Immature natural killer cell (primary cell): Measurements from ENCODE around the gene BMERB1. TPM values are rescaled to one million over a fixed set of nuclear protein-coding genes. Genes with fewer than 3 reads are reported as not detected.
"Not testable (repeated sequence)": the region's sequence is repeated elsewhere in the genome, so short reads cannot be mapped to it uniquely, and the experiment has no call there.

ENCODE experiments used
- DNase-seq, 3 donors: peaks; one replicate each; pipeline ENCODE4 v3.0.0; 2022; ENCODE audit warnings: mixed read lengths in 1 of 3
- H3K27ac Mint-ChIP-seq, 6 donors: one replicate each; pipeline ENCODE4 v1.8.0; 2020; ENCODE audit warnings: mixed read lengths in 6 of 6, mild to moderate bottlenecking in 5 of 6, inconsistent platforms in 4 of 6, moderate library complexity in 3 of 6
- H3K27me3 Mint-ChIP-seq, 3 donors: one replicate each; pipeline ENCODE4 v1.8.0; 2020 to 2021; ENCODE audit warnings: low read depth in 3 of 3, mild to moderate bottlenecking in 3 of 3, mixed read lengths in 3 of 3, moderate library complexity in 3 of 3, inconsistent platforms in 1 of 3
- H3K36me3 Mint-ChIP-seq, 3 donors: one replicate each; pipeline ENCODE4 v1.8.0; 2020; ENCODE audit warnings: mixed read lengths in 3 of 3, inconsistent platforms in 2 of 3, mild to moderate bottlenecking in 2 of 3
- H3K4me1 Mint-ChIP-seq, 2 donors: one replicate each; pipeline ENCODE4 v1.8.0; 2020; ENCODE audit warnings: inconsistent platforms in 2 of 2, mild to moderate bottlenecking in 2 of 2, mixed read lengths in 2 of 2, moderate library complexity in 1 of 2
- H3K4me3 Mint-ChIP-seq, 5 donors: one replicate each; pipeline ENCODE4 v1.8.0; 2020; ENCODE audit warnings: mild to moderate bottlenecking in 5 of 5, mixed read lengths in 5 of 5, inconsistent platforms in 3 of 5, moderate library complexity in 3 of 5
- H3K9me3 Mint-ChIP-seq, 6 donors: one replicate each; pipeline ENCODE4 v1.8.0; 2020; ENCODE audit warnings: mild to moderate bottlenecking in 6 of 6, mixed read lengths in 6 of 6, inconsistent platforms in 4 of 6, moderate library complexity in 3 of 6
- polyA plus RNA-seq, 3 donors: library from polyadenylated mRNA; unstranded; fragments of 300-500 nt; fragmentation: Illumina TruSeq; gene quantifications; one replicate each; pipeline ENCODE4 v1.2.3, GENCODE V29; 2021

Gene BMERB1
- polyA plus RNA-seq, 3 donors from 2014 or later, result 1.9 to 4.4 (median 3.0) TPM

- Mint-ChIP-seq H3K27me3 (peaks cover 0 to 2% (median 2%) of the 10 kb centered on the region in 3 donors), H3K36me3 (no peaks in the 10 kb centered on the region), H3K4me1 (no peaks in the 10 kb centered on the region), H3K4me3 (no peak overlapping the region), H3K27ac (no peak overlapping the region), H3K9me3 (peaks cover 0 to 2% (median 0%) of the 10 kb centered on the region in 6 donors)
- no peak for DNase-seq
Observed at GRCh38 chr16:15457958-15458357, 23.6 kb downstream of the BMERB1 start.

- H3K9me3 Mint-ChIP-seq, result peaks cover 0 to 2% (median 0%) of the 10 kb centered on the region in 6 donors
- H3K4me3 Mint-ChIP-seq, result no peak overlapping the region
- no peaks in the 10 kb centered on the region for H3K36me3 Mint-ChIP-seq
- peaks cover 0 to 2% (median 0%) of the 10 kb centered on the region in 3 donors for H3K27me3 Mint-ChIP-seq
- no peak for DNase-seq
- H3K4me1 Mint-ChIP-seq, result no peaks in the 10 kb centered on the region
- no peak overlapping the region for H3K27ac Mint-ChIP-seq
Observed at GRCh38 chr16:15459791-15460190, 25.4 kb downstream of the BMERB1 start.

- Mint-ChIP-seq H3K4me1 (no peaks in the 10 kb centered on the region), H3K27me3 (no peaks in the 10 kb centered on the region), H3K36me3 (no peaks in the 10 kb centered on the region), H3K27ac (no peak overlapping the region), H3K9me3 (peaks cover 0 to 2% (median 0%) of the 10 kb centered on the region in 6 donors), H3K4me3 (no peak overlapping the region)
- DNase-seq, result no peak
Observed at GRCh38 chr16:15460601-15461000, 26.2 kb downstream of the BMERB1 start.

DNA sequence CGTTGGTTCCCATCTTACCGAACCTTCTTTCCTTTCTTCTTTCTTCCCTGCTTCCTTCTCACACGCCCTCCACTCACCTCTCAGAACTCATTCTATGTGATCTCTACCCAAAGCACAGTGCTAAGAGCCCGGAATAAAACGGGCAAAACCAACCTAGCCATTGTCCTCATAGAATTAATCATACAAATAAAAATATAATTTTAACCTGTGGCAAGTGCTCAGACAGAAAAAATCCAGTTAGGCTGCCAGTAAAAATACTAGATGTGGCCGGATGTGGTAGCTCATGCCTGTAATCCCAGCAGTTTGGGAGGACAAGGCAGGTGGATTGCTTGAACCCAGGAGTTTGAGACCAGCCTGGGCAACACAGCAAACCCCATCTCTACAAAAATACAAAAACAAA, 27.0 kb downstream of the BMERB1 start:
- Mint-ChIP-seq H3K36me3 (no peaks in the 10 kb centered on the region), H3K4me3 (no peak overlapping the region), H3K27me3 (no peaks in the 10 kb centered on the region), H3K27ac (no peak overlapping the region), H3K4me1 (no peaks in the 10 kb centered on the region), H3K9me3 (peaks cover 0 to 2% (median 0%) of the 10 kb centered on the region in 6 donors)
- no peak for DNase-seq

- peaks cover 0 to 3% (median 0%) of the 10 kb centered on the region in 6 donors for H3K9me3 Mint-ChIP-seq
- H3K4me3 Mint-ChIP-seq, result no peak overlapping the region
- no peaks in the 10 kb centered on the region for H3K27me3 Mint-ChIP-seq
- DNase-seq, result no peak
- H3K36me3 Mint-ChIP-seq, result peaks cover 0 to 4% (median 4%) of the 10 kb centered on the region in 3 donors
- H3K4me1 Mint-ChIP-seq, result no peaks in the 10 kb centered on the region
- H3K27ac Mint-ChIP-seq, result no peak overlapping the region
Observed at GRCh38 chr16:15464401-15465186, 30.2 kb downstream of the BMERB1 start.

GRCh38 chr16:15466131-15466530, 31.7 kb downstream of the BMERB1 start:
- Mint-ChIP-seq H3K36me3 (peaks cover 0 to 10% (median 4%) of the 10 kb centered on the region in 3 donors), H3K27me3 (no peaks in the 10 kb centered on the region), H3K4me3 (no peak overlapping the region), H3K9me3 (peaks cover 0 to 3% (median 0%) of the 10 kb centered on the region in 6 donors), H3K27ac (no peak overlapping the region), H3K4me1 (no peaks in the 10 kb centered on the region)
- DNase-seq, result no peak

DNA sequence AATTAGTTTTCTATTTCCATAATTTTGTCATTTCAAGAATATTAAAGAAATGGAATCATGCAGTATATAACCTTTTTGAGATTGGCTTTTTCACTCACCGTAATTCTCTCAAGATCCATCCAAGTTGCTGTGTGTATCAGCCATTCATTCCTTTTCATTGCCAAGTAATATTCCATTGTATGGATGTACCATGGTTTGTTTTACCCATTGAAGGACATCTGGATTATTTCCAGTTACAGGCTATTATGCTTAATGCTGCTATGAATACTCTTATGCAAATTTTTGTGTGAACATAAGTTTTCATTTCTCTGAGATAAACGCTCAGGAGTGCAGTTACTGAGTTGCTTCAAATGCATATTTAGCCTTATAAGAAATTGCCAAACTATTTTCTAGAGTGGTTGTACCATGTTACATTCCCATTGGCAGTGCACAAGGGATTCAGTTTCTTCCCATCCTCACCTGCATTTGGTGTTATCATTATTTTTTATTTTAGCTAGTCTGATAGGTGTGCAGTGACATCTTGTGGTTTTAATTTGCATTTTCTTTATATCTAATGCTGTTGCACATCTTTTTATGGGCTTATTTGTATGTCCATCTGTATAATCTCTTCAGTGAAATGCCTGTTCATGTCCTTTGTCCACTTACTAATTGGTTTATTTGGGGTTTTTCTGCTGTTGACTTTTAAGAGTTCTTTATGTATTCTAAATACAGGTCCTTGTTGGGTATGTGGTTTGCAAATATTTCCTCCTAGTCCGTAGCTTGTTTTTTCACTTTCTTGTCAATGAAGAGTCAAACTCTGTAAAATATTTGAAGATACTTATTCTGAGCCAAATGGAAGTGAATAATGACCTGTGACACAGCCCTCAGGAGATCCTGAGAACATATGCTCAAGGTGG, 32.7 kb downstream of the BMERB1 start:
- no peak for DNase-seq
- Mint-ChIP-seq H3K36me3 (peaks cover 0 to 10% (median 4%) of the 10 kb centered on the region in 3 donors), H3K4me1 (no peaks in the 10 kb centered on the region), H3K27ac (no peak overlapping the region), H3K4me3 (no peak overlapping the region), H3K27me3 (no peaks in the 10 kb centered on the region), H3K9me3 (peaks cover 0 to 3% (median 0%) of the 10 kb centered on the region in 6 donors)

DNA sequence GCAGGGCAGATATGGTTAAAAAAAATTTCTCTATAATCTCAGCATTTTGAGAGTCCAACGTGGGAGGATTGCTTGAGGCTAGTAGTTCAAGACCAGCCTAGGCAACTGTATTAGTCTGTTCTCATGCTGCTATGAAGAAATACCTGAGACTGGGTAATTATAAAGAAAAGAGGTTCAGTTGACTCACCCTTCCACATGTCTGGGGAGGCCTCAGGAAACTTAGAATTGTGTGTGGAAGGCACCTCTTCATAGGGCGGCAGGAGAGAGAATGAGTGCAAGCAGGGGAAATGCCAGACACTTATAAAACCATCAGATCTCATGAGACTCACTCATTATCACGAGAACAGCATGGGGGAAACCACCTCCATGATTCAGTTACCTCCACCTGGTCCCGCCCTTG, 42.6 kb downstream of the BMERB1 start:
- DNase-seq, H3K4me1 Mint-ChIP-seq, H3K4me3 Mint-ChIP-seq, H3K9me3 Mint-ChIP-seq, H3K36me3 Mint-ChIP-seq, H3K27me3 Mint-ChIP-seq: not testable (repeated sequence)
- H3K27ac Mint-ChIP-seq, result peak overlapping the region in 1 of 6 donors; percentile 14

DNA sequence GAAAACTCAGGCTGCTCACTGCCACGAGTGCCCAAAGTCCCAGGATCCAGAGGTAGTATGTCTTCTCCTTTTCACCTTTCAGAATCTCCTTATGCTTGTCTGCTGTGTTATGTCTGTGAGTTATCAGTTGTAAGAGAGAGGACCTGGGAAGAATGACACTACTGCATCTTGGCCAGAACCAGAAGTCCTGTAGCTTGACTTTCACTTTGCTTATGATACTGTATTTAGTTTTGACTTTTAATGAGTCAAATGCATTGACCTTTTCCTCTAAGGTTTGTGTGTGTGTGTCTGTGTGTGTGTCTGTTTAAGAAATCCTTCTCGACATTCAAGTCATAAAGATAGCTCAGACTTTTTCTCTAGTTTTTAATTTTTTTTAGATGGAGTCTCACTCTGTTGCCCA, 43.4 kb downstream of the BMERB1 start:
- H3K36me3 Mint-ChIP-seq, result peaks cover 0 to 6% (median 0%) of the 10 kb centered on the region in 3 donors
- H3K27me3 Mint-ChIP-seq, result peaks cover 0 to 3% (median 2%) of the 10 kb centered on the region in 3 donors
- no peak overlapping the region for H3K4me3 Mint-ChIP-seq
- peaks cover 3 to 6% of the 10 kb centered on the region in 2 donors for H3K4me1 Mint-ChIP-seq
- no peaks in the 10 kb centered on the region for H3K9me3 Mint-ChIP-seq
- DNase-seq, result no peak
- peak overlapping the region in 1 of 6 donors; percentile 49 for H3K27ac Mint-ChIP-seq

DNA sequence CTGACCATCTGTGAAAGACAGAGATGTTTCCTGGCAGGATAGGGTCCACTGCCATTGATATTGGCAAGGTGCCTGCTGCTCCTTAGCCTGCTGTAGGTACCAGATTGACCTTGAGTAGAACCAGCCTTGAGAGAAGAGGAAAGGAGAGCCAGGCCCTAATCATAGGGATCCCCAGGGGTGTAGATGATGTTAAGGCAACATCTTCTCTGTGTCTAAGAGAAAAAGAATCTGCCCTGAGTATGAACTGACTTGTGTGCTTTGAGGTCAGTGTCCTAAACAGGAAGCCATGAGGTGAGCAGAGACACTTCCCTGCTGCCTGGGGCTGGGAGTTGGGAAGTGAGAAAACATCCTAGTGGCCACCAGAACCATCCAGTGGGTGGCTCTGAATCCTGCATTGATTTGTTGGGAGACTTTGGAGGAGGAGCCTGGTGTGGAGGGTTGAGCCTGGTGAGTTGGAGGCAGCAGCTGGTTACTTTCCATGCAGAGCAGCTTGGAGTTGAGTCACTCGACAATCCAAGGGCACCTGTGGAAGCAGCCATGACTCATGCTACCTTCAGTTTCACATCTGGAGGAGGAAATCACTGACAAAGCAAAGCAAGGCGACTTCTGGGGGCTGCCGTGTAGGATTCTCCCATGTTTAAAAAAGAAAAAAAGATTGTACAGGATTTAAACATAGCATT, 47.8 kb downstream of the BMERB1 start:
- no peak for DNase-seq
- no peak overlapping the region for H3K27ac Mint-ChIP-seq
- no peak overlapping the region for H3K4me3 Mint-ChIP-seq
- peaks cover 0 to 3% (median 0%) of the 10 kb centered on the region in 3 donors for H3K36me3 Mint-ChIP-seq
- H3K27me3 Mint-ChIP-seq, result peaks cover 0 to 2% (median 0%) of the 10 kb centered on the region in 3 donors
- peaks cover under 1 to 6% of the 10 kb centered on the region in 2 donors for H3K4me1 Mint-ChIP-seq
- H3K9me3 Mint-ChIP-seq, result no peaks in the 10 kb centered on the region

GRCh38 chr16:15482748-15483298, 48.4 kb downstream of the BMERB1 start:
- Mint-ChIP-seq H3K4me3 (no peak overlapping the region), H3K9me3 (no peaks in the 10 kb centered on the region), H3K27me3 (peaks cover 0 to 2% (median 0%) of the 10 kb centered on the region in 3 donors), H3K36me3 (peaks cover 0 to 3% (median 0%) of the 10 kb centered on the region in 3 donors), H3K27ac (no peak overlapping the region), H3K4me1 (peaks cover 0 to 2% of the 10 kb centered on the region in 2 donors)
- no peak for DNase-seq

GRCh38 chr16:15483857-15484256, 49.5 kb downstream of the BMERB1 start:
- peaks cover 0 to 2% (median 0%) of the 10 kb centered on the region in 3 donors for H3K27me3 Mint-ChIP-seq
- H3K27ac Mint-ChIP-seq, result no peak overlapping the region
- H3K36me3 Mint-ChIP-seq, result peaks cover 0 to 2% (median 0%) of the 10 kb centered on the region in 3 donors
- no peak overlapping the region for H3K4me3 Mint-ChIP-seq
- no peaks in the 10 kb centered on the region for H3K9me3 Mint-ChIP-seq
- no peaks in the 10 kb centered on the region for H3K4me1 Mint-ChIP-seq
- DNase-seq, result no peak

- Mint-ChIP-seq H3K4me1 (no peaks in the 10 kb centered on the region), H3K4me3 (no peak overlapping the region), H3K9me3 (no peaks in the 10 kb centered on the region)
Observed at GRCh38 chr16:15484662-15485061, 50.3 kb downstream of the BMERB1 start.

More at GRCh38 chr16:15484662-15485061, 50.3 kb downstream of the BMERB1 start:
- H3K36me3 Mint-ChIP-seq, result no peaks in the 10 kb centered on the region
- no peak overlapping the region for H3K27ac Mint-ChIP-seq
- no peak for DNase-seq
- peaks cover 0 to 2% (median 1%) of the 10 kb centered on the region in 3 donors for H3K27me3 Mint-ChIP-seq
